GM18870 (cell line): ENCODE data around the gene LIN37.
"Not testable (repeated sequence)": the region's sequence is repeated elsewhere in the genome, so short reads cannot be mapped to it uniquely, and the experiment has no call there.

Experiments
- ATAC-seq: cut with Tn5 transposase; IDR thresholded peaks from one replicate; pipeline ENCODE4 v1.9.1; 2021; ENCODE audit warnings: moderate library complexity; ENCODE audit not compliant: unreplicated experiment

Gene LIN37

GRCh38 chr19:35772362-35772761 is 24.0 kb downstream of the LIN37 start:
- not testable (repeated sequence) for ATAC-seq

GRCh38 chr19:35773020-35773806 is 24.8 kb downstream of the LIN37 start:
- ATAC-seq, result no peak

DNA sequence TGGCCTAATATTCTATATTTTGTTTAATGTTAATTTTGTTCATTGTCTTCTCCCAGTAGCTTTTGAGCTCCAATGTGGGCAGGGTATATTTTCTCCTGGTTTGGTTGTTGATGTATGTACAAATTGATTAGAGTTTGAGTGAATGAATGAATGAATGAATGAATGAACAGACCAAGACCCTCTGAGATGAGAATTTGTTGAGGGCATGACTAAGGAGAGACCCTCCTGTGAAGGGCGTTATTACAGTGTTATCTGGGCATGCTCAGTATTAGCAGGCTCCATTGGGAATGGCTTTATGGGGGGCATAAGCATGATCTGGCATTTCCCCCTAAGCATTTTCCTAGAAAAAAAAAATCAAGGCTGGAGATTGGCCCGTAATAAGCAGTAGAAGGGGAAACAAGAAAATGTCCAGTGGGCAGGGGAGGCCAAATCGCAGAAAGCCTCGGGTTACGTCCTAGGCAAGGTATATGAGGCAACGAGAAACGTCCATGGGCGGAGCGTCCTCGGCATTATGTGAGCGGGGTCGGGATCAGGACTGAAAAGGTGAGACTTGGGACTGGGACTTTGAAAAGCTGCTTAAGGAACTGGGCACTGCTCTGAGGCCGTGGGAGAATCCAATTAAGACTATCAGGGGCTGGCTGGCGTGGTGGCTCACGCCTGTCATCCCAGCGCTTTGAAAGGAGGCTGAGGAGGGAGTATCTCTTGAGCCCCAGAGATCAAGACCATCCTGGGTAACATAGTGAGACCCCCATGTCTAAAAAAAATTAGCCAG is 26.1 kb downstream of the LIN37 start:
- no peak for ATAC-seq

DNA sequence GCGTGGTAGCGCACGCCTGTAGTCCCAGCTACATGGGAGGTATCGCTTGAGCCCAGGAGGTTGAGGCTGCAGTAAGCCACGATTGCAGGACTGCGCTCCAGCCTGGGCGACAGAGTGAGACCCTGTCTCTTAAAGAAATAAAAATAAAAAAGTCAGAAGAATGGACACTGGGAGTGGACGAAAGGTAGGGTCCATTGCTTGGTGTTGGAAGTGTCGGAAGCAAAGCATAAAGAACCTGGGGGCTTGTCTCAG is 26.6 kb downstream of the LIN37 start:
- ATAC-seq, result no peak

GRCh38 chr19:35775298-35776101 is 27.1 kb downstream of the LIN37 start, which contains the start of gene ARHGAP33:
ARHGAP33 (plus strand) TSS chr19:35775564; CDS start chr19:35775659, 95 bp downstream.
- ATAC-seq, result peak; percentile 84

GRCh38 chr19:35776102-35776788 is 27.9 kb downstream of the LIN37 start:
- no peak for ATAC-seq

- ATAC-seq, result no peak
Measured at GRCh38 chr19:35777086-35777841, 28.9 kb downstream of the LIN37 start.

DNA sequence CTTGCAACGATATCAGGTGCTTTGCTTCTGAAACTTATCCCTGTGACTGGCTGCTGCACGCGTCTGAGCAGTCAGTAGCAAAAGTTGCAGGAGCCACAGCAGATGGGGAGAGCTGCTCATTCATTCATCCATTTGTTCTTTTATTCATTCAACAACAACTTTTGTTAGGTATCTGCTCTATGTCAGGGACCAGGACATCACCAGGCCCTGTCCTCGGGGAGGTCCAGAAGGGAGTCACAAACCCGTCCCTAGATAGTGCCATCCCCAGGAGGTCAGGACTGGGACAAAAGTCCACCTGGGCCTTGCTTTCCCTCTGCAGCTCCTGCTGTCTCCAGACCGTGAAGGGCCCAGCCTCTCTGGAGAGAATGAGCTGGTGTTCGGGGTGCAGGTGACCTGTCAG is 29.6 kb downstream of the LIN37 start:
- ATAC-seq, result no peak

GRCh38 chr19:35779033-35779432 is 30.7 kb downstream of the LIN37 start:
- no peak for ATAC-seq

GRCh38 chr19:35780058-35780457 is 31.7 kb downstream of the LIN37 start:
- ATAC-seq, result no peak

DNA sequence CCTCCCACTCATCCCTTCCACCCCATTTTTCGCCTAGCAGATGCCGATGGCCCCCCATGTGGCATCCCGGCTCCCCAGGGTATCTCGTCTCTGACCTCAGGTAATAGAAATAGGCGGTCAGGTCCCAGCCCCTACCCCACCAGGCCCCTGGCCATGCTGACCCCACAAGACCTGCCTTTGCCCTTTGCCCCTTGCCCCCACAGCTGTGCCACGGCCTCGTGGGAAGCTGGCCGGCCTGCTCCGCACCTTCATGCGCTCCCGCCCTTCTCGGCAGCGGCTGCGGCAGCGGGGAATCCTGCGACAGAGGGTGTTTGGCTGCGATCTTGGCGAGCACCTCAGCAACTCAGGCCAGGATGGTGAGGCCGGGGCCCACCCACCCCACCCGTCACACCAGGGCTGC is 32.3 kb downstream of the LIN37 start:
- no peak for ATAC-seq

DNA sequence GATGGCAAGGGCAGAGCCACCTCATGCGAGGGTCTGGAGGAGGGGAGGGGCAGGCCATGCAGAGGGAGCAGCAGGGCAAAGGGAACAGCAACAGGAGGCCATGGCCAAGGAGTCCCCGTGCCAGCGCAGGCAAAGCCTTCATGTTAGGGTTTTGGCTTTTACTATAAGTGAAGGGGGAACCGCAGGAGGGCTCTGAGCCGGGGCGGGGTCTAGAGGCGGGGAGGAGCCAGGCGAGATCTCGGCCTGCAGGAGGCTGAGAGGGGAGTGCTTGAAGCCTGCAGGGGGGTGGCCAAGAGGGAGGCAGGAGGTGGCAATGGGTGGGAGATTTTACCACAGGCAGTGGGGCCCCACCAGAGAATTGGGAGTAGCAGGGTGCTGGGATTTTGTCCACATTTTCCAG is 33.3 kb downstream of the LIN37 start:
- no peak for ATAC-seq

GRCh38 chr19:35782589-35782988 is 34.2 kb downstream of the LIN37 start:
- ATAC-seq, result no peak

GRCh38 chr19:35783469-35784434 is 35.4 kb downstream of the LIN37 start:
- no peak for ATAC-seq

DNA sequence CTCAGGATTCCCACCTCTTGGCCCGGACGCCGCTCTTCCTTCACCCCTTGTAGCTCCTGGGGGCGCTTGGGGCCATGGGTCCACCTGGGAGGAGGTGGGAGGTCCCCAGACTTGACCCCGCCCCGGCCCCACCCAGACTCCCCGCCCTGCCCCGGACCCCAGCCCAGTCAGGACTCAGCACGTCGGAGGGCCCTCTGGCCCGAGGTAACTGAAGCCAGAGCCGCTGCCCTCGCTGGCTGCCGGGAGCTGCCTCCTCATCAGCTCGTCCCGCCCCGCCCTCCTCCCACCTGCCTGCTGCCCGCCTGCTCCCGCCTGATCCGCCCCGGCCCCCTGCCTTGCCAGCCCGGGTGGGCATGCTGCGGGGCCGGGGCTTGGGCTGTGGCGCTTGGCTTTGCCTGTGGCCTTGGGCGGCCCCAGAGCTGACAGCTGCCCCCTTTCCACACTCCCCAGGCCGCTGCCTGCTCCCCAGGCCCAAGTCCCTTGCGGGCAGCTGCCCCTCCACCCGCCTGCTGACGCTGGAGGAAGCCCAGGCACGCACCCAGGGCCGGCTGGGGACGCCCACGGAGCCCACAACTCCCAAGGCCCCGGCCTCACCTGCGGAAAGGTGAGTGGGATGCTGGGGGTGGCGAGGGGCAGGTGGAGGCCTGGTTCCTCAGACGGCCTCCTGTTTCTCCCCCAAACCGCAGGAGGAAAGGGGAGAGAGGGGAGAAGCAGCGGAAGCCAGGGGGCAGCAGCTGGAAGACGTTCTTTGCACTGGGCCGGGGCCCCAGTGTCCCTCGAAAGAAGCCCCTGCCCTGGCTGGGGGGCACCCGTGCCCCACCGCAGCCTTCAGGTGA is 36.3 kb downstream of the LIN37 start:
- ATAC-seq, result no peak

GRCh38 chr19:35785339-35785627 is 36.9 kb downstream of the LIN37 start:
- no peak for ATAC-seq

DNA sequence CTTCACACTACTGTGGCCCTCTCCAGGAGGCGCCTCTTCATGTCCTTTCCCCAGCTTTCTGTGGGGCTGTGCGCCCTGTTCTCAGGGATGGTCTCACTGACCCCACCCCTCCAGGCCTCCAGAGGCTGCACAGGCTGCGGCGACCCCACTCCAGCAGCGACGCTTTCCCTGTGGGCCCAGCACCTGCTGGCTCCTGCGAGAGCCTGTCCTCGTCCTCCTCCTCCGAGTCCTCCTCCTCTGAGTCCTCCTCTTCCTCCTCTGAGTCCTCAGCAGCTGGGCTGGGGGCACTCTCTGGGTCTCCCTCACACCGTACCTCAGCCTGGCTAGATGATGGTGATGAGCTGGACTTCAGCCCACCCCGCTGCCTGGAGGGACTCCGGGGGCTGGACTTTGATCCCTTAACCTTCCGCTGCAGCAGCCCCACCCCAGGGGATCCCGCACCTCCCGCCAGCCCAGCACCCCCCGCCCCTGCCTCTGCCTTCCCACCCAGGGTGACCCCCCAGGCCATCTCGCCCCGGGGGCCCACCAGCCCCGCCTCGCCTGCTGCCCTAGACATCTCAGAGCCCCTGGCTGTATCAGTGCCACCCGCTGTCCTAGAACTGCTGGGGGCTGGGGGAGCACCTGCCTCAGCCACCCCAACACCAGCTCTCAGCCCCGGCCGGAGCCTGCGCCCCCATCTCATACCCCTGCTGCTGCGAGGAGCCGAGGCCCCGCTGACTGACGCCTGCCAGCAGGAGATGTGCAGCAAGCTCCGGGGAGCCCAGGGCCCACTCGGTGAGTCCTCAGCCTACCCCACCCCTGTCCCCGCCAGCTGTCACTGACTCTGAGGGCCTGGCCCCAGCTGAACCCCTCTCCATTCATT is 38.2 kb downstream of the LIN37 start:
- no peak for ATAC-seq
